Measurements from ENCODE around the gene FUBP3.

Gene FUBP3

DNA sequence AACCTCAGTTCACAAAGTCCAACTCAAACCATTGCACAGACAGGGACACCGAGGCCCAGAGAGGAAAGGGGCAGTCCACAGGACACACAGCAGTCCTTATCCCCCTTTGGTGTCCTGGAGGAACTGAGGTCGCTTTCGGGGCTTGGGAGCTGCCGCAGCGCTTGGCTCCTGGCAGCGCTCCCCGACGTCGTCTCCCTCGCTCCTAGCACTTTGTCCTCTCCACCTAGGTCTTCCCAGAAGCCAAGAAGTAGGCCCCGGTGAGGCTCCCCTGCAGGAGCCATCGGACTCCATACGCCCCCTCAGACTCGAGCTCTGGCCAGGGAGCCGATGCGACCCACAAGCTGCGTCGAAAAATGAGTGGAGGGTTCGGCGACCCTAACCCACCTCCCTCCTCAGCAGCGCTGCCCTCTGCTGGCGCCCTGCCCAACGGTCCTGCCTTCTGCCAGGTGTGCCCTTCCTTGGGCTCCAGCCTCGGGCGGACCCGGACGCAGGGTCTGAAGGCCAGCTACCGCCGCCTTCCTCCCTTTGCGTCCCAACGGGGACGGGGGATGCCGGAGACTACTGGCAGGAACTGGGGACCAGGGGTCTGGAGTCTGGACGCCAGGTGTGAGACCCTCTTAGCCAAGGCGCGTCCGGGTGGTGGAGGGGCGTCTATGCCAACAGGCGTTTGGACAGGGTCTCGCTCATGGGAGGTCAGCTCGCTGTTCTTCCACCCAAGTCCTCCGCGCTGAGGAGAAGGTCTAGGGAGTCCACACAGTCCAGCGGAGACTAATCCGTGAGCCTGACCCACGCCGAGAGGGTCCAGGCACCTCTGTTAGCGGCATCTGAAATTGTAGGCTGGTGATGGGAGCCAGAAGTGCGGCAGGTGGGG, 83.0 kb downstream of the FUBP3 start:
- DNase-seq (ENCODE audit: low read depth): no peak

DNA sequence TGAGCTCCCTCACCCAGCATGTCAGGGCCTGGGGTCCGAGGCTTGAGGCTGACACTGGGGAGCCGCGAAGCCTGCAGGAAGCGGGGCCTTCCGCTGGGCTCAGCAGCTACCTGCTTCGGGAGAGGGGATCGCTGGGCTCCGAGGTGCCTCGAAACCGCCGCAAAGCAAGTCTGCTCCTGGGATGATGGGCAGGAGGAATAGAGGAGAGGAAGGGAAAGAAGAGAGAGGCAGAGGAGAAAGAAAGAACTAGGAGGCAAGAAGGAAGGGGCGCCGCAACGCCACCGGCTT, 83.5 kb downstream of the FUBP3 start:
- no peak for DNase-seq (ENCODE audit: low read depth)

DNA sequence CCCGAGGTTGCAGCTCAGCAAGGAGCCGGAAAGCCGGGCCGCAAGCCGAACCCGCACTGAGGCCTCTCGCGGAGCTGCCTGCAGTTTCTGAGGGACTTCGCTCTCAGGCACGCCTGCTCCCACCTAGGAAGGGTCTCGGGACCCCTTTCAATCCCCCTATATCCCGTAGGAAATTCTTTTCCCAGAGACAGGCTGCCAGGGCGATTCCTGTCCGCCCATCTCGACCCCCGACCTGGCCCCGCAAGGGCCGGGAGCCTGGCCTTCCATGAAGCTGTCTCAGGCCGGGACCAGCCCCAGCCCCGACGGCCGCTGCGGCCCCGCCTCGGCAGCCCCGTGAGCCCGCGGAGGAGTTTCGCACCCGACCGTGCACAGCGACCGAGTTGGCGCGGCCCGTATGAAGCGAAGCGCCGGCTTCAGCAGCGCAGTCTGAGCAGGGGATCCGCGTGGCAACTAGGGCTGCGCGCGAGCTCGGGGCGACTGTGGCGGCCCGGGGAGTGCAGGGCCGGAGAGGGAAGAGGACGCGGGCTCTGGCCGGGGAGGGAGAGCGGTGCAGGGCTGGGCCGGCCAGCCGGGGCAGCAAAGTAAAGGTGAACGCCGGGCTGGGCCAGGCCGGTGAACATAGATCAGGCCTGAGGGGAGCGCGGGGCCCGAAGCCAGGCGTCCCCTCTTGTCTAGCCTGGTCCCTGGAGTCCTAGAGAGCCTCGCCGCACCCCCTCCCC, 84.0 kb downstream of the FUBP3 start:
- no peak for DNase-seq (ENCODE audit: low read depth)

DNA sequence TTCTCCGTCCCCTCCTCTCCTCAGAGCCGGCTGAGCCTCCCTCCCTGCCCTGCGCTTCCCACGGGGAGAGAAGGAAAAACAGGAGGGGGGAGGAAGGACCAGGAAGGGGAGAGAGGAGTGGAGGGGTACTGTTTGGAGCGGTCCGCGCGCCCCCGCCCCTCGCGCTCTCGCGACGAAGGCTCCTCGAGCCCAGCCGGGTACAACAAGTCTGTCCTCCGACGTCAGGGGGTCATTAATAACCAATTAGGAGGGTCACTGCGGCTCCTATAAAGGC, 84.5 kb downstream of the FUBP3 start:
- no peak for DNase-seq (ENCODE audit: low read depth)

DNA sequence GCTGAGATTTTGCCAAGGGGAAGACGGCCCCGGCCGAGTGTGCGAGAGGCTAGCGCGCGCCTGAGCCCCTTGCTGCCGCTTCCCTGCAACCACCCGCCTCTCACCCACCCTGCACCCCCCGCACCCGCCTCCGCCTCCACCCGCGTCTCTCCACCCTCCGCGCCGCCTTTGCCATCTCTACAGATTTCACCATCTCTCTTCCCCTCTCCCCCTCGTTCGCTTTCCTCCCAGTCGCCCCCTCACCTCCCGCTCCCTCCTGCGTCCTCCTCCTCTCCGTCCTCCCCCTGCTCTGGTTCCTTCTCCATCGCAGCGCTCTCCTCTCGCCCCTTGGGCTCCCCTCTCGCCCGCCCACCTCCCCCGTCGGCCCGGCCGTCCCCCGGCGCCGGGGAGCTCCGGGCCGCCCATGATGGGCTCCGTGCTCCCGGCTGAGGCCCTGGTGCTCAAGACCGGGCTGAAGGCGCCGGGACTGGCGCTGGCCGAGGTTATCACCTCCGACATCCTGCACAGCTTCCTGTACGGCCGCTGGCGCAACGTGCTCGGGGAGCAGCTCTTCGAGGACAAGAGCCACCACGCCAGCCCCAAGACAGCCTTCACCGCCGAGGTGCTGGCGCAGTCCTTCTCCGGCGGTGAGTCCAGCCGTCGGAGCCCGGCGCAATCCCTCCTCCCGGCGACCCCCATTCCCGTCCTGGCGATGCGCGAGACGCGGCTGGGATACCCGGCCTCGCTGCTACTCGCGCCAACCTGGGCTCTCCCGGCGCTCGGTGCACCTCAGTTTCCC, 85.1 kb downstream of the FUBP3 start, which contains the start of gene PRDM12:
PRDM12 (plus strand) TSS at position 344 of the 778 bp plus-strand sequence; CDS start at position 404, 60 bp downstream.
- DNase-seq (ENCODE audit: low read depth): no peak

DNA sequence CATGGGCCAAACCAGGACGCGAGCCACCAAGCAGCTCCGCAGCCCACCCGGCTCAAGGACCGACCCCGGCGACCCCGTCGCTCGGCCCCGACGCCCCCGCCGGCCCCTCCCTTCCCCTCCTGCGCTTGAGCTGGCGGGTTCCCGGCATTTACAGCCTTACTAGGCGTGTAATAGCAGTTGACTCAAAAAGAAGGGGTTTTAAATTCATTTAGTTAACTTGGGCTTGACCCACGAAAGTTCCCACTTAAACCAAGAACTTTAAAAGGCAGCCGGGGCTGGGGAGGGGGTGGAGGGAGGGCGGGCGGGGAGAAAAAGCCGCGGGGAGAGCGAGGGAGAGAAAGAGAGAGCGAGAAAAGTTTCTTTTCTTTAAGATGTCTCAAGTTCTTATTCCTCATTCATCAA, 85.7 kb downstream of the FUBP3 start:
- DNase-seq (ENCODE audit: low read depth): no peak

DNA sequence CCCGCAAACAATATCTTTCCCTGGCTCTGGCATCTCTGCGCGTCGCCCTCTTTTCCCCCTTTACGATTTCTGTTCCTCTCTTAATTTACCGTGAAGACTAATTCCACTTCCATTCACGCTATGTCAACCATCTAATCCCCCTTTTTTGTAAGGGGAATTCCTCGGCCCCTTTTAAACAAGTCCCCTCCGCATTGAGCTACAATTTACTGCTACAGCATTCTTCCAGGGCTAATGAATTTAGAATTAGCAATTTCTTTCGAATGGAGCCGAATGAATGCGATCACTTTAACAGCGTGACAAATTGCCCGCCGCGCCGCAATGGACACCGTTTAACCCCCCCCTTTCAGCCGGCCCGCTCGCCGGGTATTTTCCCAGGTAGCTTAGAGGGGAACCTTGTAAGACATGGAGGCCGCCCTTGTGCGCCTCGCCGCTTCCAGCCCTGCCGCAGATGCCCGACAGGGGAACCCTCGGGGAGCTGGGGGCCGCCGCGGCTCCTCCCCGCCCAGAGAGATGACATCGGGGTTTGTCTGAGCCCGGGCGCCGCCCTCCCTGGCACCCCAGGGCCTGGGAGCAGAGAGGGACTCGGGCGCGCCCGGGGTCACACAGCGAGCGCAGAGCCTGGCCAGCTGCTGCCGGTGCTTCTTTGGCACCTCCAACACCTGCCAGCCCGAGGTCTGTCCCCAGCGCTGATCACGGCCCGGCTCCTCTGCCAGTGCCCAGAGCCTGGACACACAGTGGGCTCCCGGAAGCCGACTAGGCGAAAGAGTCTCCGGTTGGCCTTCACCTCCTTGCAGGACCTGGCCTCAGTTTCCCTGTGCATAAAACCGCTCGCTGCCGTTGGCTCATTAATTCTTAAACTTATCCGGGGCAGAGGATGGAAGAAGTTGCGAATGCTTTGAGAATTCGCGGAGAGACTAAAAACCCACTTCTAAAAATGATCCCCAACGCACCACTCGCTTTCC, 86.3 kb downstream of the FUBP3 start:
- no peak for DNase-seq (ENCODE audit: low read depth)

DNA sequence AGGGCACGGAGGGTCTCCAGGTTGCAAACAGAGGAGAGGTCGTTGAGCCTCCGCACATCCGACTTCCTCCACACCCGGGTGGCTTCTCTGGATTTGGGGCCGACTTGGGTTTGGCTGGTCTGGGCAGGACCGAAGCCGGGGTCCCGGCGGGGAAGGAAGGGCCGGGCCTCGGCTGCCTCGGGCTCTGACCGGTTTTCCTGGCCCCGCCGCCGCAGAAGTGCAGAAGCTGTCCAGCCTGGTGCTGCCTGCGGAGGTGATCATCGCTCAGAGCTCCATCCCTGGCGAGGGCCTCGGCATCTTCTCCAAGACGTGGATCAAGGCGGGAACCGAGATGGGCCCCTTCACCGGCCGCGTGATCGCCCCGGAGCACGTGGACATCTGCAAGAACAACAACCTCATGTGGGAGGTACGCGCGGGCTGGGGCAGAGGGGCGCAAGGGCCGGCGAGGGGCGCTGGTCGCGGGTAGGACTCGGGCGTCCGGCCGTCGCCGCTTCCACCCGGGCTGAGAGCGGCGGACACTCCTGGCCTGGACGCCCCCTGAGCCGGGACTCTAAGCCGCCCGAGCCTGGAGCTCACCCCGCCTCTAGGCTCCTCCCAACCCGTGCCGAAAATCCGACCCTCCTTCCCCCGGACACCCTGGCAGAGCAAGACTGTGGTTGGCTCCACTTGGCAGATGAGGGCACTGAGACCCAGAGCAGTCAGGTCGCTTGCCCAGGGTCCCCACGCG, 87.2 kb downstream of the FUBP3 start:
- DNase-seq (ENCODE audit: low read depth): no peak

DNA sequence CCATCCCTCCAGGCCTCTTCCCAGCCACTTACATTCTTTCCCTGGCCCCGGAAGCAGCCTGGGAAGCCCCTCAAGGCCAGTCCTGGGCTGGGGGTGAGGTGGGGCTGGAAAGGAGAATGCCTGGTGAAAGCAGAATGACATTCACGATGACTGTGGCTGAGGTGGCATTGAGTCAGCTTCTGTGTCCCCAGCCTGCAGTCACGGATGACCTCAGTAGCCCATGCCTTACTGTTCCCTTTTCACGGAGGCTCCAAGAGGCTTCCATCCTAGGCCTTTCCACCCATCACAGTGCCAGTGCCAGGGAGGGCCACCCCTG, 87.7 kb downstream of the FUBP3 start:
- no peak for DNase-seq (ENCODE audit: low read depth)

DNA sequence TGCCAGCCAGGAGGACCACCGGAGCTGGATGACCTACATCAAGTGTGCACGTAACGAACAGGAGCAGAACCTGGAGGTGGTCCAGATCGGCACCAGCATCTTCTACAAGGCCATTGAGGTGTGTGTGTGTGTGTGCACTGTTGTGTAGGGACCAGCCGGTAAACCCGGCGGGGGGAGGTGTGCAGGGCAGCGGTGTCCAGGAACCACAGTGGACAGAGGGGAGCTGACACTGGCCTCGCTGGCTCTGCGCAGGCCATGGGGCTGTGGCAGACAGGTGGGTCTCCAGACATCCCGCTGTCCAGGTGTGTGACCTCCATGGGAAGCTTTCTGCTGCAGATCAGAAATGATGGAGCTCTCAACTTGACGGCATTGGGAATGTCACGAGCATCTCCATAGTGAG, 88.8 kb downstream of the FUBP3 start:
- DNase-seq (ENCODE audit: low read depth): no peak

DNA sequence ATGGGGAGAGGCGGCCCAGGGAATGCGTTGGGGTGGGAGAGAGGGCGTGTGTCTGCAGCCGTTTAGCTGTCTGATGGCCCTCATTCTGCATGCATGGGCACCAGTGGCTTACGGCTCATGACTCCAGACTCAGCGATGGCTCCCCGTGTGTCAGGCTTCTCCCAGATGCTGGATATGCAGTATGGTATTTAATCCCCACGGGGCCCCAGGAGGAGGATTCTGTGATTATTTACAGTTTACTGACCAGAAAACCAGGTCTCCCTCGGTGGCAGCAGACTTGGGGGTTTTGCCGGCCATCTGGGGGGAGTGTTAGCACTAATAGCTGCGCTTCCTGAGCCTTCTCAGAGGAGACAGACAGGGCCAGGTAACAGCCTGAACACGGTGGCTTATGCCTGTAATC, 89.3 kb downstream of the FUBP3 start:
- no peak for DNase-seq (ENCODE audit: low read depth)

DNA sequence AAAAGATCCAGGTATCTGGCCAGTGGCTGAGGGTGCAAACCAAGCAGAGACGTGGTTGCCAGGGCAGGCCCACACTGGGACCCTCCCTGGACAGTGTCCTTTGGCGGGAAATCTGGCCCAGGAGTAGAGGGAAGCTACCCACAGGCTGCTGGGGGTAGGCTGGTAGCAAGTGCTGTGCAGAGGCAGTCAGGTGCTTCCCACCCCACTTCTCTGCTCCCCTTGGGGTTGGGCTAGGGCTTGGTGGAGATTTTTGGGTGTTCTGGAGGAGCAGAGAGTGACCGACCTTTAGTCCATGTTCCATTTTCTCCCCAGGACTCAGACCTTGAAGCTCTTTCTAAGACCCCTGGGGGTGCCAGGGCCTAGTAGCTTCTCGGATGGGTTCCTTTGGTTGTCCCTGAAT, 90.6 kb downstream of the FUBP3 start:
- DNase-seq (ENCODE audit: low read depth): no peak

DNA sequence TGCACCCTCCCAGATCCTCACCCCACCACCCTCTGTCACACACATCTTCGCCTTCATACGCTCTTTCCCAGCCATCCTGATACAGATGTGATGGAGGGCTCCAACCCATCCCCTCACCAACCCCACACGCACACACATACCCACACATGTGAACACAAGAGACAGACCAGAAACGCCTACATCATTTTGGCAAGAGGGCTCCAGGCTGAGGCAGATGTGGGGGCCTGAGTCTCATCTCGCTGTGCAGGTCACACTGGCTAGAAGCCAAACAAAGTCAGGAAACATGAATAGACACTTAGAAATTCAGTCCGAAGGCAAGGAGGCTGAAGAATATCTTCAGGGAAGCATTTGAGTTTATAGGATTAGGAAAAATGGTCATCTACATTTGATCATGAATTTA, 91.3 kb downstream of the FUBP3 start:
- no peak for DNase-seq (ENCODE audit: low read depth)

DNA sequence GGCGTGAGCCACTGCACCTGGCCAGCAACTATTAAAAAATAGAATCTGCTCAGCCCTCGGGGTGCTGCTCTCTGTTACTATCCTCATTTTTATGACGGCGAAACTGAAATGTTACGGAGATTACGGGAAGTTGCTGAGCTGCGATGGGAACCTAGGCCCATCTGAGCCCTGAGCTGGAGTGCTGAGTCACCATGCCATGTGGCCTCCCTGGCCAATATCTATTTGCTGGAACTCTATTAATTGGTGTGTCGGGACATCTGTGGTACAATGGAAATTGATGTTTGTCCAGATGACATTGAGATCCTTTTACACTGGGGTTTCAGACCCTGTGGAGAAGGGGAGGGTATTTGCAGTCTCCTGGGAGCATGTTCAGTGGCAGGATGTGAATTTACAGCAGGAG, 93.1 kb downstream of the FUBP3 start:
- DNase-seq (ENCODE audit: low read depth): no peak

DNA sequence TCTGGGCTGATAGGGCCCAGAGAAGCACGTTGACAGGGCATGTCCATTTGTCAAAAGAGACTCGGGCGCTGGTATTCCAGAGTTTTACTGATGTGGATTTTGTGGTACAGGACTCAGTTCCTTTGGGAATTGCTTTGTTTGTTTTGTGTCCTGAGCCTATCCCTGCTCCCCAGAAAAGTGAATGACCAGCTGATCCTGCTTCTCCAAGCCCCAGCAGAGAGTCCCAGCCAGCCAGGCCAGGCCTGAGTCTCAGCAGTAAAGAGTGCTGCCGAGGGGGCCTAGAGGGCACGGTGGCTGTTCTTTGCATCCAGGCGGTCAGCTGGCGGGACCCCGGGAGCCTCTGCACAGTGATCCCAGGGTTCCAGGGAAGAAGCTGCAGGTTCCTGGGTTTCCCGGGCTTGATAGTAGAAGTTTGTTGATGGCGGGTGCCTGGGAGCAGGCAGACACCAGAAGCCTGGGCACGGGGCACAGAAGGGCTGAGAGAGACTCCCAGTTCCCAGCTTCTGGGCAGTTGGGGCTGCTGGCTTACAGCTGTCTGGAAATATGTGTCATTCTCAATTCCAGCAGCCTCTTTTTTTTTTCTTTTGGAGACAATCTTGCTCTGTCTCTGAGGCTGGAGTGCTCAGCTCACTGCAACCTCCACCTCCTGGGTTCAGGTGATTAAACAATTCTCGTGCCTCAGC, 93.7 kb downstream of the FUBP3 start:
- no peak for DNase-seq (ENCODE audit: low read depth)

DNA sequence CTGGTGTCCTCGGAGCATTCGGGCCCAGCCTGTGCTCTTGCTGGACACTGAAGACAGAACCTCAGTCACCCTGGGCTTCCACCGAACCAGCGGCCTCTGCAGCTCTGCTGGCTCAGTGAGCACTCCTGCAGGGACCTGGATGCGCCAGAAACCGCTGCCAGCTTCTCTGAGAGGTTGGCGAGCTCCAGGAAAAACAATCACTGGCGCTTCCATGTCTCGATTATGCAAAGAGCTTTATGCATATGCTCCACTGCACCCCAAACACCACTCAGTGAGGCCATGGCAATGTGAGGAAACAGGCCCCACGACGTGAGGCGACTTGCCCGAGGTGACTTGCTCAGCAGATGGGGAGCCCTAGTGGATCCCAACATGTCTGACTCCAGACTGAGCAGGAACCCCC, 96.0 kb downstream of the FUBP3 start:
- DNase-seq (ENCODE audit: low read depth): no peak

DNA sequence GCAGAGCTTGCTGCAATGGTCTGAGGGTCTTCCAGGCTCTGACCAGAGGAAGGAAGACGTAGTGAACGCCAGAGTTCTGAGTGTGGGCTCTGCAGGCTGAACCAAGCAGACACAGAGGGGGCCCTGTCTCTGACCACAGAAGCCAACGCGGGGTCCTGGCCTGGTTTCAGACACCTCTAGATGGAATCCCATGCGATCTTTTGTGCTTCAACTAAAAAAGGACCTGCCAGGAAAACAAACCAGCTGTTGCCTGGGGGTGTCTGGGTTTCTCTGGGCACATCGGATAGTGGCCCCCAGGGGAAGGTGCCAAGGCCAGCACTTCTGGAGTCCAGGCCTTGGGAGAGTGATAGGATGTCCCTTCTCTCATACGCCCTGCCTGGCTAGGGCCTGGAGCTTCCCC, 97.9 kb downstream of the FUBP3 start:
- no peak for DNase-seq (ENCODE audit: low read depth)

DNA sequence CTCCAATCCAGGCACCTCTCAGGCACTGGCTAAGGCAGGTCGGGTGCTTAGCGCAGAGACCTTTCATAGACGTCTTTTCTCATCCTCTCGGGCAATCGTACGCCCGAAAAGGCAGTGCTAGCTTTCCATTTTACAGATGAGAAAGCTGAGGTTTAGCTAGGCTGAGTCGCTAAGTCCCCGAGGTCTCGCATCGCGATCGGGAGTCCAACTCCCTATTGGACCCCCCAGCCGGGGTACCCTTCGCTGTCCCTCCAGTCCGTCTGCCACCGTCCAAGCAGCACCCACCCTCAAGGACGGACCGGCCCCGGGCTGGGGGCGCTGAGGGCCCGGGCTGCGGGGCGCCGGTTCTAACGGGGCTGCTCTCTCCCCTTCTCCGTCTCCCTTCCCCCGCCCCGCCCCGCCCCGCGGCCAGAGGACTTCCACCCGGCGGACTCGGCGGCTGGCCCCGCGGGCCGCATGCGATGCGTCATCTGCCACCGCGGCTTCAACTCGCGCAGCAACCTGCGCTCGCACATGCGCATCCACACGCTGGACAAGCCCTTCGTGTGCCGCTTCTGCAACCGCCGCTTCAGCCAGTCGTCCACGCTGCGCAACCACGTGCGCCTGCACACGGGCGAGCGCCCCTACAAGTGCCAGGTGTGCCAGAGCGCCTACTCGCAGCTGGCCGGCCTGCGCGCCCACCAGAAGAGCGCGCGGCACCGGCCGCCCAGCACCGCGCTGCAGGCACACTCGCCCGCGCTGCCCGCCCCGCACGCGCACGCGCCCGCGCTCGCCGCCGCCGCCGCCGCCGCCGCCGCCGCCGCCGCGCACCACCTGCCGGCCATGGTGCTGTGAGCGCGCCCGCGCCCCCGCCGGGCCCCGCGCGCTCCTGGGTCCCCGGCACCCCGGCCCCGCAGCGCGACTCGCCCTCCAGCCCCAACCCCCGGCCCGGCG, 101.7 kb downstream of the FUBP3 start:
- peak; percentile 41 for DNase-seq (ENCODE audit: low read depth)

DNA sequence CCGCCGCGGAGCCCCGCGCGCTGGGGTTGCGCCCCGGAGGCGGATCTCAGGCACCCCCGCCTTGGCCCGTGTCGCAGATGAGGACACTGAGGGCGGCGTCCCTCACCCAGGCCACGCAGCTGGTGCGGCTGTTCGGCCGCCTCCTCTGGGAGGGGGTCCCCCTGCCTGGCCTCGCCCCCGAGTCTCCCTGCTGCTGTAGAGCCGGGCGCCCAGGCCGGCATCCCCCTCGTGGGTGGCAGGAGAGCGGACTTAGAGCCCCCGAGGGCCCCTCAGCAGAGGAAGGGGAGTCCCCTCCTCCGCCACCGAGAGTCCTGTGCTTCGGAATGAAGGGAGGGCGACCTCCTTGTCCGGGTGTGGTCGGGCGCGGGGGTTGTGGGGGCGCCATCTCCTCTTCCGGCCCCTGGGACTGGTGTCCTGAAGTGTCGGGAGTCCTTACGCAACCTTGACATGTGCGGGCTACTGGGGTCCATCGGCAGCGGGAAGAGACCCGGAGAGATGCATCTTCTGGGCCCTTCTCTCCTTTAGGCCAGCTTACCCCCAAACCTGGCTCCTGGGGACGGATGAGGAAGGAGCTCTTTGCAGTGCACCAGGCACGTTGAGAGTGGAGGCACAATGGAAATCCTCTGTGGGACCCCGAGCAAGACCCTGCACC, 102.5 kb downstream of the FUBP3 start:
- DNase-seq (ENCODE audit: low read depth): no peak

Data from fibroblast of the conjunctiva (primary cell).